GM18511 (cell line): Measurements from ENCODE around the gene ISLR.

Experiments
- ATAC-seq: cut with Tn5 transposase; IDR thresholded peaks from one replicate; pipeline ENCODE4 v1.9.1; 2021; ENCODE audit warnings: mild to moderate bottlenecking, moderate library complexity; ENCODE audit not compliant: unreplicated experiment

Gene ISLR

DNA sequence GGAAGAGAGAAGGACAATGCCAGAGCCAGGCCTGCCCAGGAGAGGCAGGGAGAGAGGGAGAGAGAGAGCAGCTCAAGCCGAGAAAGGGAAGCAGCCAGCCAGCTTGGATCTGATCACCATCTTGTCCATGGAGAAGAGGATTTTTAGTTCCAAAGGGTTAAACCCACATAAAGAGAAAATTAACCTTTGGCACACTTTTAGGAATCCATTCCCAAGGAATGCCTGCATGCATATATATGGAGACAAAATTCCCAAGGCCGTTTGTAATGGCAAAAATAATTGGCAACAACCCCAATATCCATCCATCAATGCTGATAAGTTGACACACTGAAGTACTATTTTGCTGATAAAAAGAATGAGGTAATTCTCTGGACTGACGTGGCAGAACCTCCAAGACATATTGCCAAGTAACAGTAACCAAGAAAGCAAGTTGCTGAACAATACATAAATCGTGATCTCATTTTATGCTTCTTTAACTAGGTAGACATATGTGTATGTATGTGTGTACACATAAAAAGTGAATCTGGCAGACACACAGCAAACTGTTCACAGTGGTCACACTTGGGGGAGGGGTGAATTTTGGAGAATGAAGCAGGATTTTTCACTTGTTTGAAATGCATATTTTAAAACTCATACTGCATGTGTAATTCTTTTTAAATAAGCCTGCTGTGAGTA lies 36.6 kb downstream of the ISLR start:
- no peak for ATAC-seq

DNA sequence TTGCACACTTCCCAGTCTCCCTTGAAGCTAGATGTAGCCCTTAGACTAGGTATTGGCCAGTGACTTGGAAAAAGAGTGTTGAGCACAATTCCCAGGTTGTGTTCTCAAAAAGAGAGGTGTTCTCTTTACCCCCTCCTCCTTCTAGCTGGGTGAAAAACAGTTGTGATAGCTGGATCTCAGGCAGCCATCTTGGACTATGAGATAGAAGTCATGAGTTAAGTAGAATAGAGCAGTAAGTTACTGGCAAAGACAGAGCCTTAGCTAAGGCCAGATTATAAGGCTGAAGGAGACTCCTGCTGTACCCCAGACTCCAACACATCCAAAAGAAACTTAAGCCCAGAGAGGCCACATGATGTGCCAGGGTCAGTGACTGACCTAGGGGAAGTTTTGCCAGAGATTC lies 37.2 kb downstream of the ISLR start:
- no peak for ATAC-seq

DNA sequence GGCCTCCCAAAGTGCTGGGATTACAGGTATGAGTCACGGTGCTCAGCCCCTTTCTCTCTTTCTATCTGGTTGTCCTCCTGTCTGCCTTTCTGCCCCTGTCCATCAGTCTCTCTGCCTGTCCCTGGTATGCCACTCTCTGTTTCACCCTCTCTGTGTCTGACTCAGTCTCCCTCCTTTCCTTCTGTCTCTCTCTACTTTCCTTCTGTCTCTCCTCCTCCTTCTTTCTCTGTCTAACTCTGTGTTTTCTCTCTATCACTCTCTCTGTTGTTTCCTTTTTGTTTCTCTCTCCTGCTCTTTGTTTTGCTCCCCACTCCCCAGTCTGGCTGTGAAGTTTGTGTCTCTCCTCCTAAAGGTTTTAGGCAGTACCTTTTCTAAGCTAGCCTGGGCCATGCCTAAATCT lies 38.1 kb downstream of the ISLR start:
- no peak for ATAC-seq

DNA sequence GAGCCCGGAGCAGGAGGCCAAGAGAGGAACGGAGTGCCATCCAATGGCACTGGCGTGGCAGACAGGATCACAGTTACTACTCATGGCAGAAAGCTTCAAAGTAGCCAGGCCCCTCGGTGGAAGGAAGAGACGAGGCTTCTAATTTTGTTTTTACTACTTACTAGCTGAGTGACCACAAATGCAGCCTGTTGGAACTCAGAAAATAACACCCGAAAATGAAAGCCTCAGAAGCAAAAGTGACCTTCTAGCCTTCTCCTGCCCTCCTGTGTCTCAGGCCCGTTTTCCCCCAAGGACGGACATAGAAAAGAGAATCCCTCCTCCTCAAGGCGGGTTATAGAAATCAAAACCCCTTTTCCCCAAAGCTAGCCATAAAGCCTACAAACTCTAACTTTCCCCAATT lies 39.0 kb downstream of the ISLR start:
- ATAC-seq, result no peak

DNA sequence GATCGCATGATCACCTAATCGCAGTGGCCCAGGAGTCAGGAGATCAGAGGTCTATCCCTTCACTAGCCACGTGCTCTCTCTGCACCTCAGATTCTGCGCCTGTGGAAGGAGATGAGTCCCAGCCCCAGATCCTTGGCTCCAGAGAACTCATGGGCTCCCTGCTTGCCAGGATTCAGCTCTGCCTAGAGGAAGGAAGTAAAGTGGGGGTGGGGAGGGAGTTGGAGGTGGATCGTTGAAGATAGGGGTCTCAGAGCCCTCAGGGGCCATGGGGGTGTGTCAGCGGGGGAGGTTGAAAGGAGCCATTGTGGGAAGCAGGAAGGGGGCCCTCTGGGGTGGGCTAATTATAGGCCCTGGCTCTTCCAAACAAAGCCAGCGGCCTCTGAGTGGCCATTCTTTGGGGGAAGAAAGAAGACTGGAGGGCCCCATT lies 40.4 kb downstream of the ISLR start:
- ATAC-seq, result no peak

DNA sequence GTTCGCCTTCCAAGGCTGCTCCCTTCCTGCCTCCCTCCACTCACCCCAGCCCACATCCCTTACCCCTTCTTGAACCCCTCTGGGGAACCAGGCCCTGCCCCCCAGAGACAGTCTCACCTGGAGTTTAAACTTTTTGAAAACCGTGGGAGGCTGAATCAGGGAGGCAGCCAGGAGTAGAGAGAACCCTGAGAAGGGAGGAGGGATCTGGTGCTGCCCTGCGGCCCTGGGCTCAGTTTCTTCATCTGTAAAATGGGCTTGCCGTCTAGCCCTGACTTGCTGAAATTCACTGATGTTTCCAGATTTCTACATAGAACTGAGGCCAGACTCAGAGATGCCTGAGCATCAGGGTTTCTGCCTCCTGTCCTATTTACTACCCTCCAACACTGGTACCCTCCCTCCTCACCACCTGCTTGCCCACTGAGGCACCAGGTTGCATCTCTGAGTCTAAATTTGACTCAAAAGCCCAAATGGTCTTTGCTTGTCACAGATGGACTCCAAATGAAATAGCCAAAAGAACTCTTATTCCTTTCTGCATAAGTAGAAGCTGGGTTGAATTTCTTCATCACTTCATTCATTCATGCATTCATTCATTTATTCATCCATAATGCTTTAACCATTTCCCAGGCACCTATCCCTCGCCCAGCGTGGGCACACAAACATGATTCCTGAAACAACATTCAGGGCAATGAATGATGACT lies 41.0 kb downstream of the ISLR start:
- ATAC-seq, result no peak

DNA sequence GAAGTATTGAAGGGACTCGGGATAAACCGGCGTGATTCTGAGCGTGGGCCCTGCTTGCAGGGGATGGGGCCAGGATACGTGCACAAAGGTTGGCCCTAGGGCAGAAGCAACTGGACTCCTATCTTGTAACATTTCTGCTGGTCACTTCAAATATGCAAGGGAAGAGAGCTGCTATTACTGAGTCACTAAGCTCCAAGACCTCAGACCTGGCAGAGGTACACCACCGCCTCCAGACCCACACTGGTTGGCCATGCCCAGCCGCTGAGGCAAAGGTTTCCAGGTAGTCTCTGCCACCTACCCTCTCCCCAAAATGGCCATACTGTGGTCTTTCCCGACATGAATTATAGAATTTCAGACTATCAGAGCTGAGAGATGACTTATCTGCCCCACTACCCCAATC lies 42.4 kb downstream of the ISLR start:
- ATAC-seq, result no peak

DNA sequence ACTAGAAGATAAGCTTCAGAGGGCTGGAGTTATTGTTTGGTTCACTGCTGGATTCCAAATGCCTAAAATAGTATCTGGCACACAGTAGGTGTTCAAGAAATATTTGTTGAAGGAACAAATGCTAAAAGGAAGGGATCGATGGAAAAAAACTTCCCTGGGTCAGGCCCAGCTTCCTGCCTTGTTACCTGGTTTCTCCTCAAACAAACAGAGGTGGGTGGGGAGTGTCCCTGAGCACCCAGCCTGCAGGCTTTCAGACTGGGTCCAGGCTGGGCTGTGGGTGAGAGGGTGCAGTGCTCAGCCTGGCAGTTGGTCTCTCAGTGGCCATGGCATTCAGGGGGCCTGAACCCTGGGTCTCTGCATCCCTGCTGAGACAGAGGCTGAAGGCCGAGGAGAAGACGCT lies 43.4 kb downstream of the ISLR start:
- no peak for ATAC-seq

DNA sequence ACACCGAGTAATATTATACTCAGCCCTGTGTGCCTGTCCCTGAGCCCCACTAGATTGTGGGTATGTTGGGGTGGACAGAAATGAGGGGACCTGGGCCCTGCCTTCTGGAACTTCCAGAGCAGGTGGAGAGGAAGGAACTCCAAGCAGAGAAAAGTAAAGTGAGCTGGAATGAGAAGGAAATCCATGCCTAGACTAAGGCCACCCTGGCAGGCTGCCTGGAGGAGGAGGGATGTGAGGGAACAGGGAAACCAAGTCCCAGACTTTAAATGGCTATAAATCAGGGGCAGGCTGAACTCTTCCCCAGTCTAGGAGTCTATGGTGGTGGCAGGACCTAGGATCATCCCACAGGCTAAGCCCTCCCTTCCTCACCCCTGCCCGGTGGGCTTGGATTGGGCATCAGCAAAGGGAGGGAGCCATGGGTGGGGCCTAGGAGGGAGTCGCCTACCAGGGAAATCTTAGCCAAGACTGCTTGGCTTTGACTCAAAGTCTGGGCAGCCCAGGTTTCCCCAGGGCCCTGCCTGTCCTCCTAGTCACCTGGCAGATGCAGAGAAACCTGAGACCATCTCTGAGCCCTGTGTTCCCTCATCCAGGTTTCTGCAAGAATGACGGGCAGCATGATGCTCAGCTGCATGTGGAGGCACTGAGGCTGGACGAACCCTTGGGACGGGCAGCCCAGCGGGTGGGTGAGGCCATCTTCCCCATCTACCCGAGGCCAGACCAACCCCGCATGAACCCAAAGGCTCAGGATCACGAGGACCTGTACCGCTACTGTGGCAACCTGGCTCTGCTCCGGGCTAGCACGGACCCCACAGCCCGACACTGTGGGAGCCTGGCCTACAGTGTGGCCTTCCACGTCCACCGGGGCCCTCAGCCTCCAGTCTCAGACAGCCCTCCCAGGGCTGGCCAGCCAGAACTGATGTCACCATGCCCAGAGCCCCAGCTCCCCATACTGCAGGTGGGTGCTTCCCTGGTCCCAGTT lies 44.7 kb downstream of the ISLR start:
- no peak for ATAC-seq

DNA sequence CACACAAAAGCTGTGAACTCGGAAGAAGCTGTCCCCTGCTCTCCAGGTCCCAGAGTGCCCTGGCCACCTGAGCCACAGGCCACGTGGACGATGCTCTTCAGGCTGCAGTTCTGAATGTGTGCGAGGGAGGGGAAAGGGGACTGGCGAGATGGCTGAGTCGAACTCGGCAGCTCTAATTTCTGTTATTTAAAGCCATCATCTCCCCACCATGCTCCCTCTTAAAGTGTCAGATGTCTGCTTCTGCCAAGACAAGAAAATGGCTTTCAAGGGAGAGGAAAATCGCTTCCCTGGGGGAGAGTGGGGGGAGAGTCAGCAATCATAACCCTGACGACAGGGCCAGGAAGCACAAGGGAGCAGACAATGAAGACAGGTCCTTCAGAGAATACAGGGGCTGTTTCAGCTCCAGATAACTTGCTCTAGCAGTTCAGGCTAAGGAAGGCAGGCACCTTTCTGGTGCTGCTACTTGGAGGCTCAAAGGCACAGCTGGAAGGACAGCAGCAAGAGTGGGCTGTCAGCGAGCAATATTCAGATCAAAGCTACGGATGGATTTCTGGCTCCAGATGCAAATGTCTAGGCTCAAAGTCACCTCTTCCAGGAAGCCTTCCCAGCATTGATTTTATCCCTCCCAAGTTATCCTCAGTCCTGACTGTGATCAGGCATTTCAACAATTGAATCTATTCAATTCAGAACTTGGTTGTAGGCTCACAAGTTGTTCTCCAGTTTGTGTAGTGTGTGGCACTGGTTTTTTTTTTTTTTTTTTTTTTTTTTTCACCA lies 47.2 kb downstream of the ISLR start:
- no peak for ATAC-seq

DNA sequence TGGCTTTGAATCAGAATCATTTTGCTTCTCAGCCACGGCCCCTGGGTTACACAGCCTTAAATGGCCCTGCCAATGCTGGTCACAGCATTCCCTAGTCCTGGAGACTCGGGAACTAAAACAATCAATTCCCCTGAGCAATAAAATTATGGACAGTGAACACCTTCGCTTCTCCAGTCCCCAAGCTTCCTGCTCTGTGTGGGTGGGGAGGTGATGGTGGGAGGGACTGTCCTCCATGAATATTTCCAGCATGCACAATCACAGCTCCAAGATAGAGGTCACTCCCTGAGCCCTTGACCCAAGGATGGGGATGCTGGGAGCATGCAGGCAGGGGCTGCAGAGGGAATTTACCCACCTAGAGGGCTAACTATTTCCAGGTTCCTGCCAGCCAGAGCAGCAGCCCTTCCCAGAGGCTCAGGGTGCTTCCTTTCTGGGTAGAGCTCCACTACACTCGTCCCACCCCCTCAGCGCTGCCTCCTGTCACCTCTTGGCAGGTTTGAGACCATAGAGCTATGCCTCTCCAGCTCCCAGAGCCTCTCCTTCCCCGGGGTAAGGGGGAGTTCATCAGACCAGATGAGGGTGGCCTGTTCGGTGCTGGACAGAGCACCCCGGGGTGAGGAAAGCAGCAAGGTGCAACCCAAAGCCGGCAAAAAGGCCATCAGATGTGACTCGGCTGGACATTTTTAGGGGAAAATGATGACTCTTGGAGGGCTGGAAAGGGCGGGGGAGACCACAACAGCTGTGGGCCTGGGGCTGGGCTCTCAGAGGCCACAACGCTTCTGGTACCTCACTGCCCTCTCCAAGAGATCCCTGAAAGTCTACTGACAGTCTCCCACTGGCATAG lies 48.1 kb downstream of the ISLR start:
- ATAC-seq, result no peak

DNA sequence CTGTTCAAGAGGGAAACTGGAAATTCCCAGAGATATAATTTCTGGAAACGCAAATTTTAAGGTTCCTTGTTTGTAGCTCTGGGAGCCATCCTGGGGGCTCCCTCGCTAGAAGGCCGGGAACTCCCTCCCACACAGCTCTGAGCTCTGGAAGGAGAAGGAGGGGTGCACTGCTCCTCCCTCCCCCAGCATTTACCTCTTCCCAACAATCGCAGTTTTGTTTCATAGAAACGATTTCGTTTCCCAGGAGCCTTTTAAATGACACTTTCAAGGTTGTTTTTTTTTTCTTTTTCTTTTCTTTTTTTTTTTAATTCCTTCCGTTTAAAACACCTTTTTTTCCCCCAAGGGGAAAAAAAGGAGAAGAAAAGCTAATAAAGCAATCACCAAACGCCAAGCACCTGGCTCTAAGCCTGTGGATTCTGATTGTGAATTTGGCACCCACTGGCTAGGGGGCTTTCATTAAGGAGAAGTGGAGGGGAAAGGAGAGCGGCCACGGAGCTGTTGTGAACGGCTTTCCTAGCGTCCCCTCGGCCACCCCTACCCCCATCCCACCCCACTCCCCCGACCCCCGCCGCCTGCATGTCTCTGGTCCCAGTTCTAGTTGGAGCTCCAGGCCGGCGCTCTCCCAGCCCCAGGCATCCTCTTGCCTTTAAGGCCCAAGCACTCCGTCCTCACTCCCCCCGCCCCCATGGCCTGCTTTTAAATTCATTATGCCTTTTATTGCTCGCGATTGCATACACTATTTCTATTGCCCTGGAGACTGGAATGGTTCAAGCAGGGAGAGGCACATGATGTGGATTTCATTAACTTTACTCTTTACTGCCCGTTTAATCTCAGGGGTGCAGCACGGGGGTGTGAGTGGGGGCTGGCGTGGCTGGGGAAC lies 49.0 kb downstream of the ISLR start:
- no peak for ATAC-seq

DNA sequence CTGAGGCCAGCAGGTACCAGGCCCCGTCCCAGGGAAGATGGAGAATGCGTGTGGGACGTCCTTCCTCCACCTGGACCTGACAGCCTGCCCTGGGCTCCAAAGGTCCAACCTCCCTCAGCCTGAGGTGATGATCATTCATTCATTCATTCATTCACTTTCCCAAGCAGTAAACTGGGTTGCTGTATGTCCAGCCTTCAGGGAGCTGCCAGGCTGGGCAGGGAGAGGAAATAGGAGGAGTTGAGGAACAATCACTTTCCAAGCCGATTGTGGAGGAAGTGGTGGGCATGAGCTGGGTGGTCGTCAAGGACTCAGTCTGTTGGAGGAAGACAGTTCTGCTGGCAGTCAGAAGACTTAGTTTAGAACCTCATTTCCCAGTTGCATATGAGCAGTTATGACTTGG lies 52.4 kb downstream of the ISLR start:
- no peak for ATAC-seq
